Suprapubic skin (tissue), 4 donors: Measurements from ENCODE around the gene ARFGAP3. TPM values are rescaled to one million over a fixed set of nuclear protein-coding genes. Genes with fewer than 3 reads are reported as not detected.
A peak's percentile ranks its signal among the peaks of the same experiment; 100 is the strongest.

ENCODE experiments used
- DNase-seq, 2 donors: peaks; one replicate each; pipeline ENCODE4 v3.0.0-alpha.2; 2019; ENCODE audit warnings: low spot score in 2 of 2
- H3K27ac ChIP-seq: fragments of 200-600 bp; sonication (generic); one replicate; pipeline ENCODE4 v1.5.1; 2019
- H3K27me3 ChIP-seq: fragments of 200-600 bp; sonication (generic); one replicate; pipeline ENCODE4 v1.5.1; 2019
- H3K36me3 ChIP-seq: fragments of 200-600 bp; sonication (generic); one replicate; pipeline ENCODE4 v1.5.1; 2019
- H3K4me1 ChIP-seq: fragments of 200-600 bp; sonication (generic); one replicate; pipeline ENCODE4 v1.5.1; 2019
- H3K4me3 ChIP-seq: fragments of 200-600 bp; sonication (generic); one replicate; pipeline ENCODE4 v1.5.1; 2019; ENCODE audit warnings: mild to moderate bottlenecking
- H3K9me3 ChIP-seq: fragments of 200-600 bp; sonication (generic); one replicate; pipeline ENCODE4 v1.5.1; 2019
- CTCF ChIP-seq, 2 donors: fragments of 200-600 bp in 1 of 2; fragments of 450-650 bp in 1 of 2; sonication (generic) in 1 of 2; IDR thresholded peaks; one replicate each; pipeline ENCODE4 v1.5.1; 2016 to 2019; ENCODE audit warnings: antibody characterized with exemption in 2 of 2, mild to moderate bottlenecking in 1 of 2, moderate library complexity in 1 of 2
- EP300 ChIP-seq: sonication (generic); formaldehyde crosslinking; IDR thresholded peaks from one replicate; pipeline ENCODE4 v1.6.1; 2017; ENCODE audit warnings: antibody characterized with exemption
- POLR2A ChIP-seq, 2 donors: fragments of 450-650 bp; IDR thresholded peaks; one replicate each; pipeline ENCODE4 v1.6.1; 2017; ENCODE audit warnings: antibody characterized with exemption in 2 of 2, mild to moderate bottlenecking in 2 of 2, moderate library complexity in 2 of 2
- POLR2AphosphoS5 ChIP-seq, 3 donors: sonication (generic); formaldehyde crosslinking; IDR thresholded peaks; one replicate each; pipeline ENCODE4 v1.6.1; 2017; ENCODE audit warnings: antibody characterized with exemption in 3 of 3
- WGBS: methylation state at CpG from one replicate; pipeline ENCODE4 v1.1.5; 2018; 5-methylcytosine and 5-hydroxymethylcytosine counted together
- total RNA-seq, 4 donors: library from RNA; depleted of rRNA; stranded (reverse); fragments of >200 nt; gene quantifications; one replicate each; pipeline ENCODE4 v1.1.0, GENCODE V29; 2016

The ARFGAP3 gene
- total RNA-seq, 4 donors from 2014 or later: 26.7 to 33.3 (median 31.8) TPM

GRCh38 chr22:42872821-42873220, 15.7 kb upstream of the ARFGAP3 start:
- TF ChIP-seq CTCF (IDR thresholded peaks at IDR 0.05) (no peak), POLR2AphosphoS5 (IDR thresholded peaks at IDR 0.05) (no peak), POLR2A (IDR thresholded peaks at IDR 0.05) (no peak), EP300 (no peak)
- Histone ChIP-seq H3K4me3 (no peak overlapping the region), H3K27me3 (no peaks in the 10 kb centered on the region), H3K27ac (no peak overlapping the region), H3K4me1 (peaks cover 15% of the 10 kb centered on the region), H3K36me3 (peaks cover 82% of the 10 kb centered on the region), H3K9me3 (no peaks in the 10 kb centered on the region)
- no peak for DNase-seq
- WGBS: 80% methylated on average over 9 of the region's 9 CpGs

GRCh38 chr22:42871146-42872050, 14.3 kb upstream of the ARFGAP3 start:
- TF ChIP-seq EP300: no peak
- TF ChIP-seq CTCF (IDR thresholded peaks at IDR 0.05): no peak
- no peak for TF ChIP-seq POLR2AphosphoS5 (IDR thresholded peaks at IDR 0.05)
- TF ChIP-seq POLR2A (IDR thresholded peaks at IDR 0.05): no peak
- H3K9me3 ChIP-seq: no peaks in the 10 kb centered on the region
- peaks cover 15% of the 10 kb centered on the region for H3K4me1 ChIP-seq
- 93% methylated on average over 23 of the region's 31 CpGs for WGBS
- H3K27me3 ChIP-seq: no peaks in the 10 kb centered on the region
- H3K4me3 ChIP-seq: no peak overlapping the region
- H3K36me3 ChIP-seq: peaks cover 68% of the 10 kb centered on the region
- no peak for DNase-seq
- H3K27ac ChIP-seq: no peak overlapping the region

GRCh38 chr22:42869888-42870480, 12.9 kb upstream of the ARFGAP3 start:
- Histone ChIP-seq H3K4me1 (peaks cover 15% of the 10 kb centered on the region), H3K4me3 (no peak overlapping the region), H3K36me3 (peaks cover 53% of the 10 kb centered on the region), H3K27me3 (no peaks in the 10 kb centered on the region), H3K9me3 (no peaks in the 10 kb centered on the region), H3K27ac (no peak overlapping the region)
- DNase-seq: no peak
- no peak for TF ChIP-seq POLR2A (IDR thresholded peaks at IDR 0.05)
- TF ChIP-seq CTCF (IDR thresholded peaks at IDR 0.05): no peak
- no peak for TF ChIP-seq EP300
- no peak for TF ChIP-seq POLR2AphosphoS5 (IDR thresholded peaks at IDR 0.05)
- WGBS: 90% methylated on average over 14 of the region's 33 CpGs

- Histone ChIP-seq H3K27ac (no peak overlapping the region), H3K4me1 (peaks cover 15% of the 10 kb centered on the region), H3K9me3 (no peaks in the 10 kb centered on the region), H3K27me3 (no peaks in the 10 kb centered on the region), H3K4me3 (no peak overlapping the region), H3K36me3 (peaks cover 51% of the 10 kb centered on the region)
- 83% methylated on average over 7 of the region's 8 CpGs for WGBS
- no peak for DNase-seq
- no peak for TF ChIP-seq CTCF (IDR thresholded peaks at IDR 0.05)
- no peak for TF ChIP-seq POLR2AphosphoS5 (IDR thresholded peaks at IDR 0.05)
- no peak for TF ChIP-seq POLR2A (IDR thresholded peaks at IDR 0.05)
- no peak for TF ChIP-seq EP300
These were observed 12.4 kb upstream of the ARFGAP3 start for GRCh38 chr22:42869463-42869862.

- 35% methylated on average over 13 of the region's 16 CpGs for WGBS
- Histone ChIP-seq H3K36me3 (peaks cover 44% of the 10 kb centered on the region), H3K9me3 (no peaks in the 10 kb centered on the region), H3K4me1 (peaks cover 15% of the 10 kb centered on the region), H3K27ac (peak overlapping the region; percentile 61), H3K27me3 (no peaks in the 10 kb centered on the region), H3K4me3 (no peak overlapping the region)
- DNase-seq: no peak
- TF ChIP-seq CTCF (IDR thresholded peaks at IDR 0.05) (no peak), POLR2A (IDR thresholded peaks at IDR 0.05) (no peak), EP300 (no peak), POLR2AphosphoS5 (IDR thresholded peaks at IDR 0.05) (no peak)
These were observed 11.7 kb upstream of the ARFGAP3 start for GRCh38 chr22:42868751-42869251.
